ENCODE results near the gene RIMS3.

GRCh38 chr1:40679165-40679953 lies 13.9 kb upstream of the RIMS3 start:
- TF ChIP-seq, protein P1, sequence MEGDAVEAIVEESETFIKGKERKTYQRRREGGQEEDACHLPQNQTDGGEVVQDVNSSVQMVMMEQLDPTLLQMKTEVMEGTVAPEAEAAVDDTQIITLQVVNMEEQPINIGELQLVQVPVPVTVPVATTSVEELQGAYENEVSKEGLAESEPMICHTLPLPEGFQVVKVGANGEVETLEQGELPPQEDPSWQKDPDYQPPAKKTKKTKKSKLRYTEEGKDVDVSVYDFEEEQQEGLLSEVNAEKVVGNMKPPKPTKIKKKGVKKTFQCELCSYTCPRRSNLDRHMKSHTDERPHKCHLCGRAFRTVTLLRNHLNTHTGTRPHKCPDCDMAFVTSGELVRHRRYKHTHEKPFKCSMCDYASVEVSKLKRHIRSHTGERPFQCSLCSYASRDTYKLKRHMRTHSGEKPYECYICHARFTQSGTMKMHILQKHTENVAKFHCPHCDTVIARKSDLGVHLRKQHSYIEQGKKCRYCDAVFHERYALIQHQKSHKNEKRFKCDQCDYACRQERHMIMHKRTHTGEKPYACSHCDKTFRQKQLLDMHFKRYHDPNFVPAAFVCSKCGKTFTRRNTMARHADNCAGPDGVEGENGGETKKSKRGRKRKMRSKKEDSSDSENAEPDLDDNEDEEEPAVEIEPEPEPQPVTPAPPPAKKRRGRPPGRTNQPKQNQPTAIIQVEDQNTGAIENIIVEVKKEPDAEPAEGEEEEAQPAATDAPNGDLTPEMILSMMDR (IDR thresholded peaks at IDR 0.05; ENCODE audit: low read depth, low read length): no peak
- TF ChIP-seq EZH2phosphoT487 (IDR thresholded peaks at IDR 0.05; ENCODE audit: low read depth): no peak
